ENCODE data around the gene IFNA16. TPM values are rescaled to one million over a fixed set of nuclear protein-coding genes. Genes with fewer than 3 reads are reported as not detected.
"Not testable (repeated sequence)": the region's sequence is repeated elsewhere in the genome, so short reads cannot be mapped to it uniquely, and the experiment has no call there.

The IFNA16 gene
- total RNA-seq, 1 donor from 2014 or later = not detected

DNA sequence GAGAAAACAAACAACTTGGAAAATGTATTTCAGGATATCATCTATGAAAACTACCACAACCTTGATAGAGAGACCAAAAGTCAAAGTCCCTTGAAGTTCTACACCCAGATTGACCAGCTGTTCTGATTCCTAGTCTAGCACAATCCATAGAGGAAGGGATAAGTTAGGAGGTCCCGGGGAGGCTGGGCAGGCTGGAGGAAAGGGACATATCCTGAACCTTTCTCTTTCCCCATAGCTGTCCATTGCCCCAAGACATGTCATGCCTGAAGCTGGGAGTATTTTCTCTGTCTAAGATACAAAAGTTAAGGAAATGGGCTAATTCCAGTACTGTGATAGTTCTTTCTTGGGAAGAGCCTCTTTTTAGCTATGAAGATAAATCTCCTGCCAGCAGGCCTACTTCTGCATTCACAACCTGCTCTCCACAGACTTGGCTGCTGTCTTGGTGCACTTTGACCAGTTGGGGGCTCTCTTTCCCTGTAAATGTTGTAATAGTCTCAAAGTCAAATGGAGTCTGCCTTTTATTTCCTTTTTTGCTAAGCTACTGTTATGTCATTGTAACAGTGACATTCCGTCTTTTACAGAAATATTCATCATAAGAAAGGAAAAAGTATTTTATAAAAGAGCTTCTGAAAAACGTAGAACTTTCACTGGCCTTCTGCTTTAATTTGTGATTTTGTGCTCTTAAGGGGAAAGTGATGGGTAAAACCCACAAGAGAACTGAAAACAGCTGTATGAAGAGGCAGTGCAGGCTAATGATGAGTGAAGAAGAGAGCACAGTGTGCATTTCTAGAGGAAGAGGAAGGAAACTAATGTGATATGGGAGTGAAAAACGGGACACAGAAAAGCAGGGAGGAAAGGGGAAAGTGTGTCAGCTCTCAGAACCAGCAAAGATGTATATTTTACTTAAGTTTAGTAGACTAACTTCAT lies 34.0 kb downstream of the IFNA16 start:
- TF ChIP-seq, protein P1, sequence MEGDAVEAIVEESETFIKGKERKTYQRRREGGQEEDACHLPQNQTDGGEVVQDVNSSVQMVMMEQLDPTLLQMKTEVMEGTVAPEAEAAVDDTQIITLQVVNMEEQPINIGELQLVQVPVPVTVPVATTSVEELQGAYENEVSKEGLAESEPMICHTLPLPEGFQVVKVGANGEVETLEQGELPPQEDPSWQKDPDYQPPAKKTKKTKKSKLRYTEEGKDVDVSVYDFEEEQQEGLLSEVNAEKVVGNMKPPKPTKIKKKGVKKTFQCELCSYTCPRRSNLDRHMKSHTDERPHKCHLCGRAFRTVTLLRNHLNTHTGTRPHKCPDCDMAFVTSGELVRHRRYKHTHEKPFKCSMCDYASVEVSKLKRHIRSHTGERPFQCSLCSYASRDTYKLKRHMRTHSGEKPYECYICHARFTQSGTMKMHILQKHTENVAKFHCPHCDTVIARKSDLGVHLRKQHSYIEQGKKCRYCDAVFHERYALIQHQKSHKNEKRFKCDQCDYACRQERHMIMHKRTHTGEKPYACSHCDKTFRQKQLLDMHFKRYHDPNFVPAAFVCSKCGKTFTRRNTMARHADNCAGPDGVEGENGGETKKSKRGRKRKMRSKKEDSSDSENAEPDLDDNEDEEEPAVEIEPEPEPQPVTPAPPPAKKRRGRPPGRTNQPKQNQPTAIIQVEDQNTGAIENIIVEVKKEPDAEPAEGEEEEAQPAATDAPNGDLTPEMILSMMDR (IDR thresholded peaks at IDR 0.05; ENCODE audit: unreplicated experiment) = peak; percentile 54
- not testable (repeated sequence) for H3K36me3 Mint-ChIP-seq (ENCODE audit: insufficient read depth); H3K27ac Mint-ChIP-seq; H3K9me3 Mint-ChIP-seq (ENCODE audit: low read depth); H3K4me1 Mint-ChIP-seq (ENCODE audit: low read depth); H3K4me3 Mint-ChIP-seq (ENCODE audit: low read depth); H3K27me3 Mint-ChIP-seq; DNase-seq (ENCODE audit: low spot score, unreplicated experiment)

DNA sequence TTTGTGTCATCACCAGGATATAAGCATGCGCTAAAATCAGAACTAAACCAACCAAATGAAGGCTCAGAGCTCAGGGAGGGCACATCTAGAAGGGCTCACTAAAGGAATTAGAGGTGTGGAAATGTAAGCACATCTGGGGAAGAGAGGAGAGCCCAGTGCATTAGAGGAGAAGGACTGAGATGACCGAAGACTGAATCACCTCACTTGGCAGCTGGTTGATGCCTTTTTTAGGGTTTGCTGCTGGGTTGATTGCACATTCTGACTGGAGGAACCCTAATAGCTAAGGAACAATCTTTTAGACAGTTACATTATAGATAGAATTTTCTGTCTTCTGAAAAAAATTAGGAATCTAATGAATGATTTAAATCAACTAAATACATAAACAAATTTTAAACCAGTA lies 42.4 kb downstream of the IFNA16 start:
- H3K4me1 Mint-ChIP-seq (ENCODE audit: low read depth) = no peaks in the 10 kb centered on the region
- TF ChIP-seq, protein P1 (IDR thresholded peaks at IDR 0.05; ENCODE audit: unreplicated experiment) = no peak
- DNase-seq (ENCODE audit: low spot score, unreplicated experiment) = no peak
- peaks cover 12% of the 10 kb centered on the region for H3K27me3 Mint-ChIP-seq
- H3K9me3 Mint-ChIP-seq (ENCODE audit: low read depth) = no peaks in the 10 kb centered on the region
- H3K36me3 Mint-ChIP-seq (ENCODE audit: insufficient read depth) = no peaks in the 10 kb centered on the region
- no peak overlapping the region for H3K27ac Mint-ChIP-seq
- H3K4me3 Mint-ChIP-seq (ENCODE audit: low read depth) = no peak overlapping the region

DNA sequence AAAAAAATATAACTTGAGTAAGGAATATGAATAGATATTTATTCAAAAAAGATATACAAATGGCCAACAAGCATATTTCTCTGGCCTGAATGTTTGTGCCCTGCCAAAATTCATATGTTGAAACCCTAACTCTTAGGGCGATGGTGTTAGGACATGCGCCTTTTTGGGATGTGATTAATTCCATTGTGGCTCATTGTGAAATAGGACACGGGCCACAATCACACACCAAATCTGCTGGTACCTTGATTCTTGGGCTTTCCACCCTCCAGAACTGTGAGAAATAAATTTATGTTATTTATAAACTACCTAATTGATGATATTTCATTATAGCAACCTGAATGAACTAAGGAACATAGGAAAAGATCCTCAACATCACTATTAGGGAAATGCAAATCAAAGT lies 45.0 kb downstream of the IFNA16 start:
- Mint-ChIP-seq H3K9me3 (ENCODE audit: low read depth) (no peaks in the 10 kb centered on the region), H3K4me1 (ENCODE audit: low read depth) (no peaks in the 10 kb centered on the region), H3K36me3 (ENCODE audit: insufficient read depth) (no peaks in the 10 kb centered on the region), H3K27me3 (peaks cover 10% of the 10 kb centered on the region), H3K27ac (no peak overlapping the region), H3K4me3 (ENCODE audit: low read depth) (no peak overlapping the region)
- TF ChIP-seq, protein P1 (IDR thresholded peaks at IDR 0.05; ENCODE audit: unreplicated experiment) = no peak
- no peak for DNase-seq (ENCODE audit: low spot score, unreplicated experiment)

DNA sequence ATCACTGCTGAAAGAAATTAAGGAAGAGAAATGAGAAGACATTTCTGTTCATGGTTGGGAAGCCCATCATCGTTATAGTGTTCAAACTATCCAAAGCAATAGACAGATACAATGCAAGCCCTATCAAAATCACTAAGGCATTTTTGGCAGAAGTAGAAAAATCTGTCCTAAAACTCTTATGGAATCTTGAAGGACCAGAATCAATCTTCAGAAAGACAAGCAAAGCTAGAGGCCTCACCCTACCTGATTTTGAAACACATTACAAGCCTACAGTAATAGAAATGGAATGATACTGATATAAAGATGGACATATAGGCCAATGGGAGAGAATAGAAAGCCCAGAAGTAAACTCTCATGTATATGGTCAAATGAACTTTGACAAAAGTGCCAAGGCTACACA lies 45.8 kb downstream of the IFNA16 start:
- Mint-ChIP-seq H3K36me3 (ENCODE audit: insufficient read depth) (no peaks in the 10 kb centered on the region), H3K4me3 (ENCODE audit: low read depth) (no peak overlapping the region), H3K4me1 (ENCODE audit: low read depth) (no peaks in the 10 kb centered on the region), H3K9me3 (ENCODE audit: low read depth) (no peaks in the 10 kb centered on the region), H3K27ac (no peak overlapping the region), H3K27me3 (peaks cover 9% of the 10 kb centered on the region)
- no peak for DNase-seq (ENCODE audit: low spot score, unreplicated experiment)
- TF ChIP-seq, protein P1 (IDR thresholded peaks at IDR 0.05; ENCODE audit: unreplicated experiment) = no peak

DNA sequence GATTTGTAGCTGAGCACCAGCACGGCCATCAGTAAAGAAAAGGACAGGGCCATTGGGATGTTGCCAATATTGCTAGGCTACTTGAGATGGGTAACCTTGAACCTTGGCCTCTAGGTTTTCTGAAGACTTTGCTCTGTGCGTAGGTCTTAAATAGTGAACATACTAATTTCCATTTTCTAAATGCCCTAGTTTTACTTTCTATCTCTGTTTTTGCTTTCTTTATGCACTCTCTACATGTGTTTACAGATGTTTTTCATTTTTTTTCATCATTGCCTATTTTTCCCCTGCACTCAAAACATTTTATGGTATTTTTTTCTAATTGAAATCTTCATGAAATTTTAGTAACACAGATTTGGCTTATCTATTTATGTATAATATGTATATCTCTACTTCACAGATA lies 50.6 kb downstream of the IFNA16 start, which contains the start of gene IFNA21:
IFNA21 (minus strand) TSS at position 101 of the 400 bp plus-strand sequence; CDS start at position 53, 48 bp downstream.
- not testable (repeated sequence) for DNase-seq (ENCODE audit: low spot score, unreplicated experiment); H3K9me3 Mint-ChIP-seq (ENCODE audit: low read depth); H3K27me3 Mint-ChIP-seq; H3K36me3 Mint-ChIP-seq (ENCODE audit: insufficient read depth); H3K4me1 Mint-ChIP-seq (ENCODE audit: low read depth); H3K4me3 Mint-ChIP-seq (ENCODE audit: low read depth); H3K27ac Mint-ChIP-seq

Other genes starting within 250 kb of the IFNA16 start
- gene HACD4, start 185.7 kb downstream of the IFNA16 start, total RNA-seq = 0.72 and 0.80 TPM in 2 replicates
- not detected in 2 replicates for gene IFNB1, start 139.4 kb downstream of the IFNA16 start, total RNA-seq
- gene IFNW1, start 75.5 kb downstream of the IFNA16 start, total RNA-seq = not detected in 2 replicates
- gene IFNA21, start 50.7 kb downstream of the IFNA16 start, total RNA-seq = not detected in 2 replicates
- gene IFNA4, start 29.7 kb downstream of the IFNA16 start, total RNA-seq = not detected in 2 replicates
- not detected in 2 replicates for gene IFNA7, start 15.1 kb downstream of the IFNA16 start, total RNA-seq
- not detected in 2 replicates for gene IFNA10, start 10.2 kb downstream of the IFNA16 start, total RNA-seq
- gene IFNA17, start 10.9 kb upstream of the IFNA16 start, total RNA-seq = not detected in 2 replicates
- not detected in 2 replicates for gene IFNA14, start 22.7 kb upstream of the IFNA16 start, total RNA-seq
- gene IFNA5, start 88.0 kb upstream of the IFNA16 start, total RNA-seq = not detected in 2 replicates
- gene KLHL9, start 118.1 kb upstream of the IFNA16 start, total RNA-seq = 35.5 and 35.9 TPM in 2 replicates
- gene IFNA6, start 133.6 kb upstream of the IFNA16 start, total RNA-seq = not detected in 2 replicates
- gene IFNA13, start 150.7 kb upstream of the IFNA16 start, total RNA-seq = not detected in 2 replicates
- not detected in 2 replicates for gene IFNA2, start 168.1 kb upstream of the IFNA16 start, total RNA-seq
- gene IFNA8, start 191.8 kb upstream of the IFNA16 start, total RNA-seq = not detected in 2 replicates
- not detected in 2 replicates for gene IFNA1, start 223.1 kb upstream of the IFNA16 start, total RNA-seq